Left renal pelvis (tissue), 4 donors: ENCODE measurements around the gene PLEKHA6. TPM values are rescaled to one million over a fixed set of nuclear protein-coding genes. Genes with fewer than 3 reads are reported as not detected.

Experiments used
- DNase-seq, 4 donors: peaks; one replicate each; pipeline ENCODE4 v3.0.0-alpha.2; 2013; ENCODE audit warnings: low read depth in 4 of 4, low spot score in 3 of 4
- polyA plus RNA-seq, 4 donors: library from polyadenylated mRNA; unstranded; fragments of 120-200 nt; gene quantifications; one replicate each; pipeline ENCODE4 v1.2.1, GENCODE V29; 2013; ENCODE audit not compliant: insufficient read length in 4 of 4

PLEKHA6 gene
- polyA plus RNA-seq, 4 donors: 46.1 to 55.8 (median 46.5) TPM

- no peak for DNase-seq
Observed at GRCh38 chr1:204382714-204383083, 23.0 kb upstream of the PLEKHA6 start.

GRCh38 chr1:204380293-204380831 is 20.6 kb upstream of the PLEKHA6 start:
- no peak for DNase-seq

- DNase-seq: no peak
Observed at GRCh38 chr1:204377800-204378668, 18.3 kb upstream of the PLEKHA6 start.

GRCh38 chr1:204376919-204377799 is 17.4 kb upstream of the PLEKHA6 start:
- DNase-seq: no peak

- no peak for DNase-seq
Observed at GRCh38 chr1:204376465-204376864, 16.7 kb upstream of the PLEKHA6 start.

GRCh38 chr1:204373911-204374310 is 14.2 kb upstream of the PLEKHA6 start:
- DNase-seq: no peak

GRCh38 chr1:204370176-204370575 is 10.4 kb upstream of the PLEKHA6 start:
- DNase-seq: no peak

GRCh38 chr1:204368996-204369726 is 9.4 kb upstream of the PLEKHA6 start:
- no peak for DNase-seq

GRCh38 chr1:204367956-204368355 is 8.2 kb upstream of the PLEKHA6 start:
- DNase-seq: no peak

GRCh38 chr1:204367193-204367858 is 7.6 kb upstream of the PLEKHA6 start:
- DNase-seq: no peak

- no peak for DNase-seq
Observed at GRCh38 chr1:204366759-204367158, 7.0 kb upstream of the PLEKHA6 start.

GRCh38 chr1:204363335-204364114 is 3.8 kb upstream of the PLEKHA6 start:
- DNase-seq: peak in 1 of 4 donors; percentile 71

- no peak for DNase-seq
Observed at GRCh38 chr1:204362984-204363334, 3.2 kb upstream of the PLEKHA6 start.

- DNase-seq: no peak
Observed at GRCh38 chr1:204361781-204362180, 2.1 kb upstream of the PLEKHA6 start.

- DNase-seq: no peak
Observed at GRCh38 chr1:204361341-204361771, 1.6 kb upstream of the PLEKHA6 start.

GRCh38 chr1:204360314-204360713 is 585 bp upstream of the PLEKHA6 start:
- no peak for DNase-seq

GRCh38 chr1:204359131-204359473 is 627 bp downstream of the PLEKHA6 start:
- no peak for DNase-seq

- no peak for DNase-seq
Observed at GRCh38 chr1:204358605-204359004, 1.1 kb downstream of the PLEKHA6 start.
